Kidney (tissue), 14 donors: ENCODE data around the gene TIAM2. TPM values are rescaled to one million over a fixed set of nuclear protein-coding genes. Genes with fewer than 3 reads are reported as not detected.

ENCODE experiments used
- DNase-seq, 5 donors: peaks; one replicate each; pipeline ENCODE4 v3.0.0-alpha.2; 2013 to 2020
- FAIRE-seq: peaks from 2 replicates; lab custom pipeline; 2012; peaks lifted over from hg19 to GRCh38; lab: Jason Lieb, UNC
- H3K27ac ChIP-seq, 2 donors: one replicate each; pipeline ENCODE4 v1.7.0; 2013; ENCODE audit warnings: low read depth in 2 of 2, low read length in 2 of 2, inconsistent platforms in 1 of 2
- H3K27me3 ChIP-seq: one replicate; pipeline ENCODE4 v1.7.1; 2013; ENCODE audit warnings: low read length, inconsistent platforms; ENCODE audit not compliant: control insufficient read depth, insufficient read depth
- H3K36me3 ChIP-seq, 3 donors: one replicate each; pipeline versions ENCODE4 v1.7.0 to v1.7.1; 2013; ENCODE audit warnings: low read length in 3 of 3, control low read depth in 1 of 3, inconsistent platforms in 1 of 3; ENCODE audit not compliant: insufficient read depth in 3 of 3, control insufficient read depth in 2 of 3
- H3K4me1 ChIP-seq, 3 donors: one replicate each; pipeline versions ENCODE4 v1.7.0 to v1.7.1; 2013; ENCODE audit warnings: low read length in 3 of 3, inconsistent platforms in 1 of 3, low read depth in 1 of 3; ENCODE audit not compliant: control insufficient read depth in 2 of 3, insufficient read depth in 2 of 3
- H3K4me3 ChIP-seq, 3 donors: one replicate each; pipeline versions ENCODE4 v1.7.0 to v1.8.1; 2013; ENCODE audit warnings: low read length in 3 of 3, control low read depth in 1 of 3, inconsistent platforms in 1 of 3
- H3K9ac ChIP-seq, 3 donors: one replicate each; pipeline versions ENCODE4 v1.7.0 to v1.7.1; 2013; ENCODE audit warnings: low read length in 3 of 3, control low read depth in 1 of 3, inconsistent platforms in 1 of 3
- H3K9me3 ChIP-seq, 3 donors: one replicate each; pipeline versions ENCODE4 v1.7.0 to v1.7.1; 2013; ENCODE audit warnings: low read length in 3 of 3, control low read depth in 1 of 3, inconsistent platforms in 1 of 3; ENCODE audit not compliant: control insufficient read depth in 2 of 3, insufficient read depth in 1 of 3
- CTCF ChIP-seq: IDR thresholded peaks from 3 replicates; pipeline ENCODE4 v1.5.1; 2012; ENCODE audit warnings: mild to moderate bottlenecking, moderate library complexity, borderline replicate concordance; ENCODE audit not compliant: insufficient read depth; ENCODE audit errors: extremely low read depth
- intact Hi-C: fragments of 100-400 bp; cut with DNase I; formaldehyde crosslinking; loops from one replicate; pipeline ENCODE4 v1.11.1; 2022
- polyA plus RNA-seq: library from polyadenylated mRNA; stranded (reverse); fragments of 350-450 nt; fragmentation: Illumina TruSeq; extraction: RNeasy Lipid Tissue Mini Kit (QIAGEN cat#74804); gene quantifications from one replicate; pipeline ENCODE4 v1.2.3, GENCODE V29; 2014; ENCODE audit warnings: low read depth, low replicate concordance; ENCODE audit not compliant: insufficient read depth
- total RNA-seq: library from RNA; stranded (reverse); fragmentation: NEBNext Ultra II Directional; extraction: Animal tissue kit (Norgen Biotek cat#: 25700); gene quantifications from one replicate; pipeline ENCODE4 v1.2.1, GENCODE V29; 2021
- donor health status: control.
- donor health status: control.
- donor health status: control.
- donor health status: control.
- donor health status: control.
- donor health status: DM: yes; HTN: yes; CAD: no.
- donor health status: Normal renal cell carcinoma (clear cell type).

Gene TIAM2
- total and polyA plus RNA-seq, 2 donors from 2014 or later, result 6.8 to 7.6 TPM

GRCh38 chr6:155147958-155148663 lies 153.0 kb downstream of the TIAM2 start:
- Histone ChIP-seq H3K4me1 (no peaks in the 10 kb centered on the region), H3K36me3 (no peaks in the 10 kb centered on the region), H3K27ac (no peak overlapping the region), H3K9me3 (no peaks in the 10 kb centered on the region), H3K27me3 (no peaks in the 10 kb centered on the region), H3K4me3 (no peak overlapping the region), H3K9ac (no peak overlapping the region)
- no peak for TF ChIP-seq CTCF
- FAIRE-seq, result no peak
- intact Hi-C loops, result no loop called here
- no peak for DNase-seq

- no peak for DNase-seq
- no peaks in the 10 kb centered on the region for H3K9me3 ChIP-seq
- H3K9ac ChIP-seq, result no peak overlapping the region
- no peaks in the 10 kb centered on the region for H3K36me3 ChIP-seq
- H3K27me3 ChIP-seq, result no peaks in the 10 kb centered on the region
- intact Hi-C loops, result no loop called here
- H3K4me3 ChIP-seq, result no peak overlapping the region
- no peak for TF ChIP-seq CTCF
- H3K4me1 ChIP-seq, result no peaks in the 10 kb centered on the region
- no peak for FAIRE-seq
- no peak overlapping the region for H3K27ac ChIP-seq
Observed at GRCh38 chr6:155150967-155151671, 156.0 kb downstream of the TIAM2 start.

DNA sequence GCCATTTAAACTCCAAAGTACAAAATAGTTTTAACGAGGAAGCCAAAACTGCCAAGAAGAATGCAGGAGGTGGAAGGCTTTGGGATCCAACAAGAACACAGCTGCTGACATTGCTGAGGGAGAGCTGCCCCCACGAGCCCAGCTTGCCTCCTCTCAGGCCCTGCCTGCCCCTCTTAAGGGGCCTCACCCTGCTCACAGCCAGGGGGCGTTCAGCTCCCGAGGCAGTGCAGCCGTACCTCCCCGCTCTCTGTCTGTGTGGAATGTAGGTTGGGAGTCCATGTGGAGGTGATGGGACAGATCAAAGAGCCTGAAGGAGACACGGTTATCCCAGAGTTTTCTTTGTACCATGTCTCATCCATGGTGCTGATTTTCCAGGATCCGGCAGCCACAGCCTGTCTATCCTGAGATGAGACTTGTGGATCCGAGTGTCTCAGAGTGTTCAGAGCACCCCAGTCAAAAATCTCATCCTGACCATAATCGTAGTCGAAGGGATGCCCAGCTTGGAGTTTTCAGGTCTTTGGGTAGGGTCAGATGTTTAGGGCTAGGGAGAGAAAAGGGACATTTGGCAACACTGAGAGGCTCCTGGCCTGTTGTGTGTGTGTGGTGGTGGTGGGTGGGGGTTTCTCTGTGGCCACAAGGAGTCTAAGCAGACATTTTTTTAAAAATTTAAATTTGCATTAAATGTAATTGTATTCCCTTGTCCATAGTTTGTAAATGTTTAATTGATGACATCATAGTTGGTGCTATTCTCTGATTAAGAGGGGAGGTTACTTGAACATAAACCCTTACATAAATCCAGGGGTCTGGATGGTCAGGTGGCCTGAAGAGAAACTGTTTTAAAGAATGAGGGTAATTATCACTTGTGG lies 157.3 kb downstream of the TIAM2 start:
- Histone ChIP-seq H3K9me3 (no peaks in the 10 kb centered on the region), H3K4me1 (no peaks in the 10 kb centered on the region), H3K4me3 (no peak overlapping the region), H3K9ac (no peak overlapping the region), H3K27me3 (no peaks in the 10 kb centered on the region), H3K36me3 (no peaks in the 10 kb centered on the region), H3K27ac (no peak overlapping the region)
- intact Hi-C loops, result no loop called here
- no peak for TF ChIP-seq CTCF
- DNase-seq (no peak), FAIRE-seq (no peak)
